HepG2 (cell line): ENCODE results near the gene WRAP73. TPM values are rescaled to one million over a fixed set of nuclear protein-coding genes. Genes with fewer than 3 reads are reported as not detected.

Source experiments
- BRCA1 ChIP-seq: sonication (generic); formaldehyde crosslinking; IDR thresholded peaks from 2 replicates; pipeline ENCODE4 v1.4.0; 2020; ENCODE audit warnings: missing genetic modification reagents
- CENPBD1 ChIP-seq: sonication (generic); formaldehyde crosslinking; IDR thresholded peaks from 2 replicates; pipeline ENCODE4 v1.8.0; 2022; ENCODE audit warnings: missing genetic modification reagents, low read depth, mild to moderate bottlenecking, borderline replicate concordance
- HNF4G ChIP-seq, 2 experiments: sonication (generic) in 1 of 2; formaldehyde crosslinking in 1 of 2; IDR thresholded peaks; 2 replicates each; pipeline versions ENCODE4 v1.4.0 to v1.6.1; 2011 to 2020; ENCODE audit warnings: borderline replicate concordance in 2 of 2, low read depth in 2 of 2, mild to moderate bottlenecking in 2 of 2, low read length in 1 of 2, missing genetic modification reagents in 1 of 2, moderate library complexity in 1 of 2
- JUND ChIP-seq: sonication (generic); formaldehyde crosslinking; IDR thresholded peaks from 2 replicates; pipeline ENCODE4 v1.8.0; 2022; ENCODE audit warnings: mild to moderate bottlenecking, missing genetic modification reagents
- MEIS1 ChIP-seq: sonication (generic); formaldehyde crosslinking; IDR thresholded peaks from 2 replicates; pipeline ENCODE4 v1.9.0; 2021; ENCODE audit warnings: mild to moderate bottlenecking, missing genetic modification reagents, moderate library complexity, borderline replicate concordance
- MXD3 ChIP-seq: IDR thresholded peaks from 2 replicates; pipeline ENCODE4 v1.6.1; 2016; ENCODE audit warnings: mild to moderate bottlenecking, missing biosample characterization, missing genetic modification reagents
- NCOR1 ChIP-seq: fragments of 200-600 bp; sonication (generic); IDR thresholded peaks from 2 replicates; pipeline ENCODE4 v1.7.0; 2017; ENCODE audit warnings: antibody characterized with exemption, low read length, borderline replicate concordance
- NR0B2 ChIP-seq: sonication (generic); formaldehyde crosslinking; IDR thresholded peaks from 2 replicates; pipeline ENCODE4 v1.4.0; 2020; ENCODE audit warnings: mild to moderate bottlenecking, missing genetic modification reagents
- PHF20 ChIP-seq: sonication (generic); formaldehyde crosslinking; IDR thresholded peaks from 2 replicates; pipeline ENCODE4 v1.5.0; 2020; ENCODE audit warnings: mild to moderate bottlenecking, missing genetic modification reagents
- RARG ChIP-seq: sonication (generic); formaldehyde crosslinking; IDR thresholded peaks from 2 replicates; pipeline ENCODE4 v1.4.0; 2020; ENCODE audit warnings: low read depth, mild to moderate bottlenecking, missing genetic modification reagents
- RBFOX2 ChIP-seq: fragments of 200-400 bp; formaldehyde crosslinking; IDR thresholded peaks from 2 replicates; pipeline ENCODE4 v1.6.1; 2017; ENCODE audit warnings: low read depth, mild to moderate bottlenecking, low read length
- REPIN1 ChIP-seq: sonication (generic); formaldehyde crosslinking; IDR thresholded peaks from 2 replicates; pipeline ENCODE4 v1.8.0; 2022; ENCODE audit warnings: missing genetic modification reagents, low read depth, mild to moderate bottlenecking, borderline replicate concordance
- RXRB ChIP-seq: IDR thresholded peaks from 2 replicates; pipeline ENCODE4 v1.6.1; 2016; ENCODE audit warnings: borderline replicate concordance, missing genetic modification reagents, missing compliant biosample characterization
- SKI ChIP-seq: fragments of 450-650 bp; IDR thresholded peaks from one replicate; pipeline ENCODE4 v1.6.1; 2018; ENCODE audit warnings: mild to moderate bottlenecking; ENCODE audit not compliant: partially characterized antibody
- SP5 ChIP-seq: IDR thresholded peaks from 2 replicates; pipeline ENCODE4 v1.6.1; 2016; ENCODE audit warnings: low read depth, borderline replicate concordance
- SPEN ChIP-seq: sonication (generic); formaldehyde crosslinking; IDR thresholded peaks from 2 replicates; pipeline ENCODE4 v1.5.1; 2020; ENCODE audit warnings: low read depth, mild to moderate bottlenecking, missing genetic modification reagents
- SRY ChIP-seq: sonication (generic); formaldehyde crosslinking; IDR thresholded peaks from 2 replicates; pipeline ENCODE4 v1.8.0; 2022; ENCODE audit warnings: mild to moderate bottlenecking, missing genetic modification reagents
- TFDP2 ChIP-seq: sonication (generic); formaldehyde crosslinking; IDR thresholded peaks from 2 replicates; pipeline ENCODE4 v1.4.0; 2020; ENCODE audit warnings: missing genetic modification reagents
- ZBTB10 ChIP-seq: sonication (generic); formaldehyde crosslinking; IDR thresholded peaks from 2 replicates; pipeline ENCODE4 v1.4.0; 2020; ENCODE audit warnings: missing genetic modification reagents, borderline replicate concordance
- ZBTB7B ChIP-seq: sonication (generic); formaldehyde crosslinking; IDR thresholded peaks from 2 replicates; pipeline ENCODE4 v1.4.0; 2020; ENCODE audit warnings: missing genetic modification reagents
- ZC3H13 ChIP-seq: sonication (generic); formaldehyde crosslinking; IDR thresholded peaks from 2 replicates; pipeline ENCODE4 v1.8.1; 2023; ENCODE audit warnings: mild to moderate bottlenecking, missing genetic modification reagents, moderate library complexity
- ZNF513 ChIP-seq: sonication (generic); formaldehyde crosslinking; conservative IDR thresholded peaks from 2 replicates; pipeline ENCODE4 v1.5.0; 2020; ENCODE audit warnings: missing genetic modification reagents
- polyA plus RNA-seq, 8 experiments: library from polyadenylated mRNA; depleted of rRNA in 3 of 8; stranded (reverse) in 7 of 8; unstranded in 1 of 8; fragments of >200 nt; fragmentation: Illumina TruSeq in 4 of 8; extraction: Trizol in 4 of 8; gene quantifications; 2 replicates each; pipeline versions ENCODE4 v1.2.1 to v1.2.3, GENCODE V29; 2011 to 2016; ENCODE audit warnings: low read depth in 4 of 8, missing spikeins in 1 of 8, mixed read lengths in 1 of 8; ENCODE audit not compliant: insufficient read depth in 1 of 8
- total RNA-seq, 5 experiments: library from RNA; depleted of rRNA; stranded (reverse); fragments of >200 nt; fragmentation: Illumina TruSeq; extraction: Trizol; gene quantifications; 2 replicates each; pipeline ENCODE4 v1.2.3, GENCODE V29; 2016; ENCODE audit warnings: low read depth in 1 of 5

The WRAP73 gene
- total and polyA plus RNA-seq, 2 of the 13 experiments (the other 11 are each of a cell fraction or from before 2014, with no cell fraction given) = 18.1 to 40.4 TPM

- TF ChIP-seq ZC3H13 (CRISPR knock-in tag) = no peak; the same call in 1 of the 2 replicates
- TF ChIP-seq ZNF513 (CRISPR knock-in tag) = no peak
- no peak for TF ChIP-seq SRY (CRISPR knock-in tag)
- no peak for TF ChIP-seq JUND (CRISPR knock-in tag)
- no peak for TF ChIP-seq RARG
- TF ChIP-seq SP5 = no peak
- peak; percentile 36; the same call in 1 of the 2 replicates for TF ChIP-seq NR0B2 (CRISPR knock-in tag)
- TF ChIP-seq TFDP2 (CRISPR knock-in tag) = no peak; the same call in 1 of the 2 replicates
- TF ChIP-seq ZBTB10 (CRISPR knock-in tag) = no peak
- TF ChIP-seq RBFOX2 = peak; percentile 88
- TF ChIP-seq SKI = peak; percentile 32
- no peak for TF ChIP-seq RXRB (CRISPR knock-in tag)
- 0 out of 2 replicates have a peak, but pooled peaks have one; percentile 38 for TF ChIP-seq PHF20 (CRISPR knock-in tag)
- TF ChIP-seq MEIS1 (CRISPR knock-in tag) = no peak
- TF ChIP-seq CENPBD1 (CRISPR knock-in tag) = no peak
- no peak for TF ChIP-seq BRCA1 (CRISPR knock-in tag)
- TF ChIP-seq NCOR1 = peak; percentile 37; the same call in 1 of the 2 replicates
- peak; percentile 20; the same call in 1 of the 2 replicates for TF ChIP-seq MXD3 (CRISPR knock-in tag)
- peak; percentile 39 for TF ChIP-seq SPEN (CRISPR knock-in tag)
- peak; percentile 37; the same call in 1 of the 2 replicates for TF ChIP-seq HNF4G (IDR thresholded peaks at IDR 0.05; ENCODE audit: borderline replicate concordance, low read depth, low read length)
- TF ChIP-seq HNF4G (CRISPR knock-in tag; IDR thresholded peaks at IDR 0.05; ENCODE audit: borderline replicate concordance, low read depth) = peak; percentile 77
- no peak for TF ChIP-seq ZBTB7B
- peak; percentile 67; the same call in 1 of the 2 replicates for TF ChIP-seq REPIN1 (CRISPR knock-in tag)
Measured at GRCh38 chr1:3625151-3625907, 24.6 kb downstream of the WRAP73 start (continued).
